NCI-H524 treated with DMSO at 0.1 percent for 48 hours (cell line): ENCODE measurements around the gene GLIPR1L2.
"Not testable (repeated sequence)": the region's sequence is repeated elsewhere in the genome, so short reads cannot be mapped to it uniquely, and the experiment has no call there.

Experiments
- DNase-seq: peaks from one replicate; lab custom pipeline; 2025; lab: John Stamatoyannopoulos, UW

GLIPR1L2 gene

GRCh38 chr12:75437564-75437963, 46.7 kb downstream of the GLIPR1L2 start:
- DNase-seq: no peak

- DNase-seq: no peak
These were observed 47.3 kb downstream of the GLIPR1L2 start for GRCh38 chr12:75438059-75438754.

GRCh38 chr12:75439048-75439447, 48.2 kb downstream of the GLIPR1L2 start:
- no peak for DNase-seq

GRCh38 chr12:75439930-75440329, 49.0 kb downstream of the GLIPR1L2 start:
- no peak for DNase-seq

GRCh38 chr12:75441687-75442449, 51.0 kb downstream of the GLIPR1L2 start:
- not testable (repeated sequence) for DNase-seq

- not testable (repeated sequence) for DNase-seq
These were observed 51.6 kb downstream of the GLIPR1L2 start for GRCh38 chr12:75442454-75442853.

GRCh38 chr12:75443709-75444108, 52.8 kb downstream of the GLIPR1L2 start:
- DNase-seq: no peak

GRCh38 chr12:75444429-75445136, 53.7 kb downstream of the GLIPR1L2 start:
- DNase-seq: no peak

GRCh38 chr12:75445137-75445507, 54.2 kb downstream of the GLIPR1L2 start:
- not testable (repeated sequence) for DNase-seq

GRCh38 chr12:75446857-75447256, 56.0 kb downstream of the GLIPR1L2 start:
- DNase-seq: no peak

- DNase-seq: no peak
These were observed 57.0 kb downstream of the GLIPR1L2 start for GRCh38 chr12:75447691-75448393.

GRCh38 chr12:75452675-75453330, 61.9 kb downstream of the GLIPR1L2 start:
- DNase-seq: no peak

- DNase-seq: no peak
These were observed 65.0 kb downstream of the GLIPR1L2 start for GRCh38 chr12:75455839-75456238.

GRCh38 chr12:75457191-75457590, 66.3 kb downstream of the GLIPR1L2 start:
- no peak for DNase-seq

- DNase-seq: not testable (repeated sequence)
These were observed 67.0 kb downstream of the GLIPR1L2 start for GRCh38 chr12:75457866-75458265.

GRCh38 chr12:75459755-75460154, 68.9 kb downstream of the GLIPR1L2 start:
- no peak for DNase-seq

- no peak for DNase-seq
These were observed 69.3 kb downstream of the GLIPR1L2 start for GRCh38 chr12:75460204-75460603.

- DNase-seq: no peak
These were observed 81.3 kb downstream of the GLIPR1L2 start for GRCh38 chr12:75471902-75472890.

GRCh38 chr12:75474116-75474515, 83.2 kb downstream of the GLIPR1L2 start:
- no peak for DNase-seq

- no peak for DNase-seq
These were observed 85.2 kb downstream of the GLIPR1L2 start for GRCh38 chr12:75476071-75476470.
